ENCODE results near the gene CASP8AP2. TPM values are rescaled to one million over a fixed set of nuclear protein-coding genes. Genes with fewer than 3 reads are reported as not detected.
"Not testable (repeated sequence)": the region's sequence is repeated elsewhere in the genome, so short reads cannot be mapped to it uniquely, and the experiment has no call there.

CASP8AP2 gene
- total RNA-seq, 2 experiments from 2014 or later, result 17.3 to 20.0 TPM

GRCh38 chr6:89894169-89894568, 64.5 kb downstream of the CASP8AP2 start, which contains the start of gene GJA10:
TSS of gene GJA10 (plus strand) at chr6:89894469. CDS start at chr6:89894469, 0 bp downstream.
- no peaks in the 10 kb centered on the region for H3K36me3 Mint-ChIP-seq (ENCODE audit: low read depth)
- Histone ChIP-seq H3K27ac (ENCODE audit: low read depth in 1 of 2, low read length in 2 of 2) (no peak within 1 kb of the TSS), H3K9me3 (ENCODE audit: control insufficient read depth in 1 of 2, insufficient read depth in 1 of 2, low read length in 2 of 2) (no peaks in the 10 kb centered on the region), H3K4me3 (ENCODE audit: low read length) (no peak within 1 kb of the TSS), H3K4me1 (ENCODE audit: insufficient read depth, low read length) (no peaks in the 10 kb centered on the region), H3K36me3 (ENCODE audit: insufficient read depth, low read length) (no peaks in the 10 kb centered on the region), H3K27me3 (ENCODE audit: control insufficient read depth in 1 of 2, insufficient read depth in 2 of 2, low read length in 2 of 2) (peaks cover 14 to 23% of the 10 kb centered on the region in 2 experiments)
- intact Hi-C loops (cut with DNase I, micrococcal nuclease), result no loop called here
- H3K27ac Mint-ChIP-seq, result no peak within 1 kb of the TSS
- peaks cover 68% of the 10 kb centered on the region for H3K27me3 Mint-ChIP-seq
- H3K4me3 Mint-ChIP-seq, result no peak within 1 kb of the TSS
- no peak for ATAC-seq (ENCODE audit: poor library complexity)
- ChIA-PET CTCF (no interaction called here), POLR2A (interaction anchor here (0.6 kb wide), 1 partner anchor 43 kb away, joined by 3 read pairs; no protein-coding TSS in a partner anchor)
- no peak for TF ChIP-seq CTCF (IDR thresholded peaks at IDR 0.05)
- no peaks in the 10 kb centered on the region for H3K9me3 Mint-ChIP-seq
- no peak for DNase-seq
- no peaks in the 10 kb centered on the region for H3K4me1 Mint-ChIP-seq (ENCODE audit: low read depth)

DNA sequence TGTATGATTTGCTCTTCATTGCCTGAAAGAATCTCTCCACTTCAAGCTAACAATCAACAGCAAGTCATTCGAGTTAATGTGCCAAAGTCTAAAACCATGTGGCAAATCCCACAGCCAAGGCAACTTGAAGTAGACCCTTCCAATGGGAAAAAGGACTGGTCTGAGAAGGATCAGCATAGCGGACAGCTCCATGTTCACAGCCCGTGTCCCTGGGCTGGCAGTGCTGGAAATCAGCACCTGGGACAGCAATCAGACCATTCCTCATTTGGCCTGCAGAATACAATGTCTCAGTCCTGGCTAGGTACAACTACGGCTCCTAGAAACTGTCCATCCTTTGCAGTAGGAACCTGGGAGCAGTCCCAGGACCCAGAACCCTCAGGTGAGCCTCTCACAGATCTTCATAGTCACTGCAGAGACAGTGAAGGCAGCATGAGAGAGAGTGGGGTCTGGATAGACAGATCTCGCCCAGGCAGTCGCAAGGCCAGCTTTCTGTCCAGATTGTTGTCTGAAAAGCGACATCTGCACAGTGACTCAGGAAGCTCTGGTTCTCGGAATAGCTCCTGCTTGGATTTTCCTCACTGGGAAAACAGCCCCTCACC, 65.7 kb downstream of the CASP8AP2 start:
- Mint-ChIP-seq H3K9me3 (no peaks in the 10 kb centered on the region), H3K36me3 (ENCODE audit: low read depth) (no peaks in the 10 kb centered on the region), H3K27ac (no peak overlapping the region), H3K4me1 (ENCODE audit: low read depth) (no peaks in the 10 kb centered on the region), H3K27me3 (peaks cover 69% of the 10 kb centered on the region), H3K4me3 (no peak overlapping the region)
- no peaks in the 10 kb centered on the region for H3K4me1 ChIP-seq (ENCODE audit: insufficient read depth, low read length)
- ATAC-seq (ENCODE audit: poor library complexity) (no peak), DNase-seq (no peak)
- ChIA-PET POLR2A (no interaction called here), CTCF (no interaction called here)
- no peak overlapping the region for H3K27ac ChIP-seq (ENCODE audit: low read depth in 1 of 2, low read length in 2 of 2)
- no peak overlapping the region for H3K4me3 ChIP-seq (ENCODE audit: low read length)
- no peaks in the 10 kb centered on the region for H3K36me3 ChIP-seq (ENCODE audit: insufficient read depth, low read length)
- peaks cover 14 to 23% of the 10 kb centered on the region in 2 experiments for H3K27me3 ChIP-seq (ENCODE audit: control insufficient read depth in 1 of 2, insufficient read depth in 2 of 2, low read length in 2 of 2)
- no peak for TF ChIP-seq CTCF (IDR thresholded peaks at IDR 0.05)
- no peaks in the 10 kb centered on the region for H3K9me3 ChIP-seq (ENCODE audit: control insufficient read depth in 1 of 2, insufficient read depth in 1 of 2, low read length in 2 of 2)
- intact Hi-C loops (cut with DNase I, micrococcal nuclease), result no loop called here

GRCh38 chr6:89910001-89910901, 80.6 kb downstream of the CASP8AP2 start:
- POLR2A ChIA-PET; H3K27me3 ChIP-seq (ENCODE audit: control insufficient read depth in 1 of 2, insufficient read depth in 2 of 2, low read length in 2 of 2); H3K9me3 Mint-ChIP-seq; ATAC-seq (ENCODE audit: poor library complexity); H3K27ac ChIP-seq (ENCODE audit: low read depth in 1 of 2, low read length in 2 of 2); H3K4me3 ChIP-seq (ENCODE audit: low read length); CTCF ChIA-PET; H3K36me3 Mint-ChIP-seq (ENCODE audit: low read depth); H3K4me3 Mint-ChIP-seq; intact Hi-C loops (cut with DNase I, micrococcal nuclease); DNase-seq; H3K36me3 ChIP-seq (ENCODE audit: insufficient read depth, low read length); H3K27ac Mint-ChIP-seq; H3K4me1 Mint-ChIP-seq (ENCODE audit: low read depth); H3K27me3 Mint-ChIP-seq; H3K9me3 ChIP-seq (ENCODE audit: control insufficient read depth in 1 of 2, insufficient read depth in 1 of 2, low read length in 2 of 2); H3K4me1 ChIP-seq (ENCODE audit: insufficient read depth, low read length): not testable (repeated sequence)

Data from CD4-positive, alpha-beta T cell (primary cell).